Hepatocyte (in vitro differentiated cells): ENCODE results near the gene HCRT. TPM values are rescaled to one million over a fixed set of nuclear protein-coding genes. Genes with fewer than 3 reads are reported as not detected.

ENCODE experiments used
- DNase-seq: peaks from one replicate; pipeline ENCODE4 v3.0.0-alpha.2; 2016; ENCODE audit warnings: low spot score
- H2AFZ ChIP-seq: fragments of 200-600 bp; sonication (generic); 2 replicates; pipeline ENCODE4 v1.6.0; 2016; ENCODE audit warnings: antibody characterized with exemption, mild to moderate bottlenecking
- H3K27ac ChIP-seq: fragments of 200-600 bp; sonication (generic); 2 replicates; pipeline ENCODE4 v1.5.1; 2016; ENCODE audit warnings: mild to moderate bottlenecking
- H3K27me3 ChIP-seq: fragments of 200-600 bp; sonication (generic); 2 replicates; pipeline ENCODE4 v1.6.1; 2016
- H3K36me3 ChIP-seq: fragments of 200-600 bp; sonication (generic); replicated peaks from 2 replicates; pipeline ENCODE4 v1.5.1; 2016; ENCODE audit warnings: low read depth; ENCODE audit not compliant: insufficient read depth
- H3K4me1 ChIP-seq: fragments of 200-600 bp; sonication (generic); 2 replicates; pipeline ENCODE4 v1.5.1; 2016; ENCODE audit warnings: mild to moderate bottlenecking, moderate library complexity; ENCODE audit not compliant: insufficient read depth
- H3K4me2 ChIP-seq: fragments of 200-600 bp; sonication (generic); 2 replicates; pipeline ENCODE4 v1.6.0; 2016
- H3K4me3 ChIP-seq: fragments of 200-600 bp; sonication (generic); 2 replicates; pipeline ENCODE4 v1.5.1; 2016; ENCODE audit warnings: mild to moderate bottlenecking
- H3K79me2 ChIP-seq: fragments of 200-600 bp; sonication (generic); 2 replicates; pipeline ENCODE4 v1.6.0; 2017; ENCODE audit warnings: mild to moderate bottlenecking
- H3K9me2 ChIP-seq: fragments of 200-600 bp; sonication (generic); replicated peaks from 2 replicates; pipeline ENCODE4 v1.6.0; 2017; ENCODE audit warnings: mild to moderate bottlenecking; ENCODE audit not compliant: insufficient read depth
- H3K9me3 ChIP-seq: fragments of 200-600 bp; sonication (generic); 2 replicates; pipeline ENCODE4 v1.5.1; 2016; ENCODE audit warnings: low read depth, mild to moderate bottlenecking
- H4K20me1 ChIP-seq: fragments of 200-600 bp; sonication (generic); 2 replicates; pipeline ENCODE4 v1.6.0; 2016; ENCODE audit warnings: mild to moderate bottlenecking; ENCODE audit not compliant: insufficient read depth, poor library complexity, severe bottlenecking
- EZH2 ChIP-seq: fragments of 200-600 bp; sonication (generic); IDR thresholded peaks from 2 replicates; pipeline ENCODE4 v1.6.1; 2016; ENCODE audit warnings: antibody characterized with exemption, mild to moderate bottlenecking, borderline replicate concordance
- EZH2phosphoT487 ChIP-seq: fragments of 200-600 bp; sonication (generic); IDR thresholded peaks from one replicate; pipeline ENCODE4 v1.6.1; 2018; ENCODE audit warnings: antibody characterized with exemption, mild to moderate bottlenecking, low read depth, moderate library complexity; ENCODE audit not compliant: unreplicated experiment, severe bottlenecking
- WGBS: methylation state at CpG from one replicate; pipeline ENCODE4 v1.1.6; 2016; ENCODE audit warnings: low lambda C conversion rate; ENCODE audit errors: missing lambda C conversion rate; 5-methylcytosine and 5-hydroxymethylcytosine counted together
- polyA plus RNA-seq: library from polyadenylated mRNA; unstranded; fragments of >200 nt; fragmentation: Nextera tagmentation; extraction: Ambion mirVana; gene quantifications from 2 replicates; pipeline ENCODE4 v1.2.1, GENCODE V29; 2016
- total RNA-seq: library from RNA; depleted of rRNA; stranded (reverse); fragments of >200 nt; gene quantifications from 2 replicates; pipeline ENCODE4 v1.2.3, GENCODE V29; 2014
- TF ChIP-seq, protein P1 (sequence below): fragments of 200-600 bp; sonication (generic); IDR thresholded peaks from 2 replicates; pipeline ENCODE4 v1.5.1; 2016; ENCODE audit warnings: antibody characterized with exemption, mild to moderate bottlenecking; ENCODE audit not compliant: poor library complexity

Gene HCRT
- total and polyA plus RNA-seq, 2 experiments from 2014 or later = not detected

DNA sequence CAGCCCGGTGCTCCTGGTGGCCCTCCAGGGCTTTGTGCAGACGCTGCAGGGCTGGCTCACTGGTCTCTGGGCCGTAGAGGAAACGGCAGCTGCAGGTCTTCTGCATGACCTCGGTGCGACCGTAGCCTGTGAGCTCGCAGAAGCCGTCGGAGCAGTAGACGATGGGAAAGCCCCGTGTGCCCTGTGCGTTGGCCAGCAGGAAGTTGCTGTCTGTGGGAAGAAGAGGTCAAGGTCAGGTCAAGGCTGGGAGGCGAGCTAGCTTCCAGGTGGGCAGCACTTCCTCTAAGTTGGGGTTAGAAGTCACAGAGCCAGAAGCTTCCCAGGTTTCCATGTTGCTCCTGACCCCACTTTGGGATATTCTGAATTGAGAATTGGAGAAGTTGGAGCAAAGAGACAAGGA, 6.4 kb downstream of the HCRT start:
- Histone ChIP-seq H3K79me2 (no peaks in the 10 kb centered on the region), H3K9me3 (no peaks in the 10 kb centered on the region), H3K27me3 (peaks cover 48% of the 10 kb centered on the region), H3K9me2 (no peaks in the 10 kb centered on the region), H3K36me3 (no peaks in the 10 kb centered on the region), H2AFZ (no peak overlapping the region), H3K4me3 (no peak overlapping the region), H3K4me2 (no peak overlapping the region), H4K20me1 (no peaks in the 10 kb centered on the region), H3K27ac (no peak overlapping the region), H3K4me1 (peaks cover 17% of the 10 kb centered on the region)
- 63% methylated on average over 14 of the region's 14 CpGs for WGBS
- DNase-seq = no peak
- TF ChIP-seq, protein P1, sequence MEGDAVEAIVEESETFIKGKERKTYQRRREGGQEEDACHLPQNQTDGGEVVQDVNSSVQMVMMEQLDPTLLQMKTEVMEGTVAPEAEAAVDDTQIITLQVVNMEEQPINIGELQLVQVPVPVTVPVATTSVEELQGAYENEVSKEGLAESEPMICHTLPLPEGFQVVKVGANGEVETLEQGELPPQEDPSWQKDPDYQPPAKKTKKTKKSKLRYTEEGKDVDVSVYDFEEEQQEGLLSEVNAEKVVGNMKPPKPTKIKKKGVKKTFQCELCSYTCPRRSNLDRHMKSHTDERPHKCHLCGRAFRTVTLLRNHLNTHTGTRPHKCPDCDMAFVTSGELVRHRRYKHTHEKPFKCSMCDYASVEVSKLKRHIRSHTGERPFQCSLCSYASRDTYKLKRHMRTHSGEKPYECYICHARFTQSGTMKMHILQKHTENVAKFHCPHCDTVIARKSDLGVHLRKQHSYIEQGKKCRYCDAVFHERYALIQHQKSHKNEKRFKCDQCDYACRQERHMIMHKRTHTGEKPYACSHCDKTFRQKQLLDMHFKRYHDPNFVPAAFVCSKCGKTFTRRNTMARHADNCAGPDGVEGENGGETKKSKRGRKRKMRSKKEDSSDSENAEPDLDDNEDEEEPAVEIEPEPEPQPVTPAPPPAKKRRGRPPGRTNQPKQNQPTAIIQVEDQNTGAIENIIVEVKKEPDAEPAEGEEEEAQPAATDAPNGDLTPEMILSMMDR = no peak
- TF ChIP-seq EZH2 = no peak
- no peak for TF ChIP-seq EZH2phosphoT487

DNA sequence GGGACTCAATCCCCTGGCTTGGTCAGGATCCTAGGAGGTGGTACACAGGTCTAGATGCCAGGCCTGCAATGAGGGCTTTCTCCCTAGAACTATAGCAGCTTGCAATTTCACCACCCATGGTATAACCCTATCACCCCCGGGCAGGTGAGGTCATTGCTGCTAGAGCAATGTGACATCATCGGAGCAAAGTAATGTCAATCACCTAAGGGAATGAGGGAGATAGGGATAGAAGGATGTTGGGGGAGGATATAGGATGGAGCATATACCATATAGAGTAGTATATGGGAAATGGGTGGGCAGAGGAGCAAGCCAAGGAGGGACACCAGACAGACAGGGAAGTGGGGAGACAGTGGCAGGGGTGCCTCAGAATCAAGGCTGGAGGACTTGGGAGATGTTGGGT, 7.6 kb downstream of the HCRT start:
- no peak for DNase-seq
- Histone ChIP-seq H3K79me2 (no peaks in the 10 kb centered on the region), H3K4me1 (peaks cover 5% of the 10 kb centered on the region), H3K27me3 (peaks cover 38% of the 10 kb centered on the region), H3K27ac (no peak overlapping the region), H4K20me1 (no peaks in the 10 kb centered on the region), H2AFZ (no peak overlapping the region), H3K4me2 (no peak overlapping the region), H3K36me3 (no peaks in the 10 kb centered on the region), H3K4me3 (no peak overlapping the region), H3K9me2 (no peaks in the 10 kb centered on the region), H3K9me3 (no peaks in the 10 kb centered on the region)
- TF ChIP-seq EZH2phosphoT487 = no peak
- WGBS = 86% methylated on average over 2 of the region's 2 CpGs

DNA sequence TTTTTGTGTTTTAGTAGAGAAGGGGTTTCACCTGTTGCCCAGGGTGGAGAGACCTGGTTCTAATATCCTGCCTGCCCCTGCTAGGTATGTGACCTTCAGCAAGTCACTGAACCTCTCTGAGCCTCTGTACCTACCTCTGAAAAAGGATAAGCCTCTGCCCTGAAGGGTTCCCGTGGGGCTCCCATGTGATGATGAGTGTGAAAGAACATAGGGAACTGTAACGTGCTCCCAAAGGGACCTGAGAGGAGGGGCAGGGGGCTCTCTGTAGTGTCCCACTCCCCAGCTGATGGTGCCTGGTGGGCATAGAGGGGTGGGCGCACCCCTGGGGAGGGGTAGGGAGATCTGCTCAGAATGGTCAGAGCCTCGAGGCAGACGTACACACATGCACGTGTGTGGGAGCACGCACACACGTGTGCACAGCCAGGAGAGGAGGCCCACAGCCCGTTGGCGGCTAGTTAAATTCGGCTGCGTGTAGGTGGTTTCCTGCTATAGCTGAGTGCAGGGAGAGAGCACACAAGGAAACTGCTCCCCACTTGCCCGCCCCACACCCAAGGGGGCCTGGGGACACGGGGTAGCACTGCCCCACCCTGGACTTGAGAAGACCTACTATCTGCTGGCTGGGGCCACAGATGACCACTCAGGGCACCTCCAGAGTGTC, 11.0 kb downstream of the HCRT start:
- peaks cover 8% of the 10 kb centered on the region for H3K27me3 ChIP-seq
- no peaks in the 10 kb centered on the region for H3K9me3 ChIP-seq
- H3K36me3 ChIP-seq = no peaks in the 10 kb centered on the region
- no peaks in the 10 kb centered on the region for H4K20me1 ChIP-seq
- H3K79me2 ChIP-seq = no peaks in the 10 kb centered on the region
- H3K4me3 ChIP-seq = no peak overlapping the region
- TF ChIP-seq, protein P1 = no peak
- TF ChIP-seq EZH2phosphoT487 (no peak), EZH2 (no peak)
- no peak for DNase-seq
- H2AFZ ChIP-seq = no peak overlapping the region
- H3K4me1 ChIP-seq = no peaks in the 10 kb centered on the region
- H3K27ac ChIP-seq = no peak overlapping the region
- no peak overlapping the region for H3K4me2 ChIP-seq
- H3K9me2 ChIP-seq = no peaks in the 10 kb centered on the region
- WGBS = 85% methylated on average over 14 of the region's 14 CpGs

DNA sequence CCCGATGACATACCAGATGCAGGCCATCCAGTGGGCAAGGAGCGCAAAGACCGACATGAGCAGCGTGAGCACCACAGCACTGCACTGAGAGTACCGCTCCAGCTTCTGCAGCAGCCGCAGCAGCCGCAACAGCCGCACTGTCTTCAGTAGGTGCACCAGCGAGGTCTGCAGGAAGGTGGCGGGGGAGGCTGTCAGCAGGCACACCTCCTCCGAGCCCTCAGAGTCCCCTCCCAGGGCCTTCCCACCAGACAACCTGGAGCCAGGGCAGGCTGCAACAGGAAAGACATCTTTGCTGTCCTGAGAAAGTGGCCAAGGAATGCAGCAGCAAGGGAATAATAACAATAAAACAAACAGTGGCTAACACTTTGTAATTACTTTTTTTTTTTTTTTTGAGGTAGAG, 13.4 kb downstream of the HCRT start:
- Histone ChIP-seq H3K79me2 (no peaks in the 10 kb centered on the region), H4K20me1 (no peaks in the 10 kb centered on the region), H3K9me3 (no peaks in the 10 kb centered on the region), H3K27me3 (peaks cover 3% of the 10 kb centered on the region), H3K4me3 (no peak overlapping the region), H3K9me2 (no peaks in the 10 kb centered on the region), H3K36me3 (no peaks in the 10 kb centered on the region), H3K4me1 (no peaks in the 10 kb centered on the region), H3K4me2 (no peak overlapping the region), H2AFZ (no peak overlapping the region), H3K27ac (no peak overlapping the region)
- WGBS = 48% methylated on average over 11 of the region's 11 CpGs
- no peak for TF ChIP-seq EZH2
- TF ChIP-seq EZH2phosphoT487 = no peak
- TF ChIP-seq, protein P1 = no peak
- DNase-seq = peak; percentile 37
